ENCODE results near the gene ELFN2. TPM values are rescaled to one million over a fixed set of nuclear protein-coding genes. Genes with fewer than 3 reads are reported as not detected.
A peak's percentile ranks its signal among the peaks of the same experiment; 100 is the strongest.

Gene ELFN2
- total RNA-seq, 1 donor from 2014 or later, result 4.2 TPM

DNA sequence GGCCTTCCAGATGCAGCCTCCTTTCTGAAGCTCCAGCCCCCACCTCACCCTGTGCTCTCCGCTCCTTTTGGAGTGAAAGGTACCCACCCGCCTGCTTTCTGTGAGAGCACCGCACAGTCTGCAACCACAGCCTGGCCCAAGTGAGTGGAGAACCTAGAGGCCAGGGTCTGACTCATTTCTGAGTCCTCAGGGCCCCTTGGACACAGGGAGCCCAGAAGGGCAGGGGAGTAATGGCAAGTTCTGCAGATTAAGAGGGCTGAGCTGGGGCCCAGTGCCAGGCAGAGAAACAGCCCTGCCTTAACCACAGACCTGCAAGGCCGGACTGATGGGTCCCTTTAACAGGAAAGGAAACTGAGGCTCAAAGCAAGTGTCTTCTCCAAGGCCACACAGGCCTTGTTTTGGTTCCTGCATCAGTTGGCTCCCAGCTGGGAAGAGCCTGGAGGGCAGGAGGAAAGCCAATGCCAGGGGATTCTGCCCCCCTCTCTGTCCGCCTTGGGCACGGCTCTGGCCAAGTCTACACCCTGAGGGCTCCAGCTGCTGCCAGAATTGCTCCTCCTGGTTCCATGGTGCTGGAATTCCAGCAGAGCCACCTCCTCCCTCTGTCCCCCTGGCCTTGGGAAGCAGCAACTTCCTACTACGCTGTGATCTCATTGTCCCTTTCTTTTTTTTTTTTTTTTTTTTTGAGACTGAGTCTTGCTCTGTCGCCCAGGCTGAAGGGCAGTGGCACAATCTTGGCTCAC, 89.9 kb downstream of the ELFN2 start:
- no peaks in the 10 kb centered on the region for H3K9me3 Mint-ChIP-seq
- peaks cover 96% of the 10 kb centered on the region for H3K27me3 Mint-ChIP-seq (ENCODE audit: low read depth)
- no peak overlapping the region for H3K27ac Mint-ChIP-seq
- no peaks in the 10 kb centered on the region for H3K36me3 Mint-ChIP-seq
- no peak overlapping the region for H3K4me3 Mint-ChIP-seq
- no peak for TF ChIP-seq CTCF (IDR thresholded peaks at IDR 0.05; ENCODE audit: unreplicated experiment)
- DNase-seq (ENCODE audit: low spot score in 2 of 2, unreplicated experiment in 2 of 2), result no peak
- H3K4me1 Mint-ChIP-seq, result peaks cover 9% of the 10 kb centered on the region

GRCh38 chr22:37336579-37336978, 90.7 kb downstream of the ELFN2 start:
- no peaks in the 10 kb centered on the region for H3K36me3 Mint-ChIP-seq
- H3K4me3 Mint-ChIP-seq, result no peak overlapping the region
- TF ChIP-seq CTCF (IDR thresholded peaks at IDR 0.05; ENCODE audit: unreplicated experiment), result no peak
- DNase-seq (ENCODE audit: low spot score in 2 of 2, unreplicated experiment in 2 of 2), result no peak
- H3K4me1 Mint-ChIP-seq, result peaks cover 9% of the 10 kb centered on the region
- no peaks in the 10 kb centered on the region for H3K9me3 Mint-ChIP-seq
- H3K27ac Mint-ChIP-seq, result no peak overlapping the region
- peaks cover 96% of the 10 kb centered on the region for H3K27me3 Mint-ChIP-seq (ENCODE audit: low read depth)

GRCh38 chr22:37335806-37336199, 91.5 kb downstream of the ELFN2 start:
- no peak for TF ChIP-seq CTCF (IDR thresholded peaks at IDR 0.05; ENCODE audit: unreplicated experiment)
- peaks cover 9% of the 10 kb centered on the region for H3K4me1 Mint-ChIP-seq
- no peaks in the 10 kb centered on the region for H3K9me3 Mint-ChIP-seq
- H3K36me3 Mint-ChIP-seq, result no peaks in the 10 kb centered on the region
- H3K4me3 Mint-ChIP-seq, result no peak overlapping the region
- DNase-seq (ENCODE audit: low spot score in 2 of 2, unreplicated experiment in 2 of 2), result no peak
- peaks cover 95% of the 10 kb centered on the region for H3K27me3 Mint-ChIP-seq (ENCODE audit: low read depth)
- H3K27ac Mint-ChIP-seq, result no peak overlapping the region

DNA sequence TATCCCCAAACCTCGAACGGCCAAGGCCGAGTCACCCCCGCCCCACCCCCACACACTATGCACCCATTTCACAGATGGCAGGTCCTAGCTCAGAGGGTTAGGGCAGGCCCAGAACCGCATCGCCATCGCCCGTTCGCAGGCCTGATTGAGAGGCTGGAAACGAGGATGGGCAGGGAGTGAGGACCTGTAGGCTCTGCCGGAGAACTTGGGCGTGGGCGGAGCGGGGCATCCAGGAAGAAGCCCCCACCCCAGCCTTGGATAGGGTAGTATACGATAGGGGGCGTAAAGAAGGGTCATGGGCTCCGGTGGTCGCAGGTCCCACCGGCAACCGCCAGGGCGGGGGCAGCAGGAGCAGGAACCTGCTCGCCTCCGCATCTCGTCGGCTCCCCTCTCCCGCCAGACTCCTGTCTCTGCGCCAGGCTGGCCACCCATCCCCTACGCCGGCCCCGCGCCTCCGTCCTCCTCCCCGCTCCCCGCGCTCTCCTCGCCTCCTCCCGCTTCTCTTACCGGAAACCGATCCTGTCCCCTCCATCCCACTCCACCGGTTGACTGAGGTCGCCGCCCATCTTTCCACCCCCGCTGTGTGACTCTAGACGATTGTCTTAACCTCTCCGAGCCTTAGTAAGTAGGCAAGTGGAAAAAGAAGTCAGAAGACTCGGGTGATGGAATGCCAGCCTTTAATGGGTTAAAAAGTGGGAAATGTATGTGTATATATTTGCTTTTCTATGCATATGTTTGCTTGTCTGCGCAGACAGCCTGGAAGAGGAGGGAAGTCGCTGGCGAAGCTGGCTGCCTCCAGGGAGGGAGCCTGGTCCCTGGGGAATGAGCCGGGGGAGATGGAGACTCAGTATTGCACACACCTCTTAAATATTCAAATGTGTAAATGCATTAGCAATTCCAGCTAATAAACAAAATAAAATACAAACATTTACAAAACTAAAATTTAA, 92.1 kb downstream of the ELFN2 start:
- Mint-ChIP-seq H3K9me3 (no peaks in the 10 kb centered on the region), H3K4me1 (peaks cover 9% of the 10 kb centered on the region), H3K36me3 (no peaks in the 10 kb centered on the region), H3K27me3 (ENCODE audit: low read depth) (peaks cover 94% of the 10 kb centered on the region), H3K27ac (no peak overlapping the region), H3K4me3 (peak overlapping the region; percentile 16)
- no peak for DNase-seq (ENCODE audit: low spot score in 2 of 2, unreplicated experiment in 2 of 2)
- TF ChIP-seq CTCF (IDR thresholded peaks at IDR 0.05; ENCODE audit: unreplicated experiment), result no peak

GRCh38 chr22:37334461-37334858, 92.8 kb downstream of the ELFN2 start:
- Mint-ChIP-seq H3K36me3 (no peaks in the 10 kb centered on the region), H3K27ac (no peak overlapping the region), H3K4me1 (peaks cover 9% of the 10 kb centered on the region), H3K27me3 (ENCODE audit: low read depth) (peaks cover 96% of the 10 kb centered on the region), H3K4me3 (no peak overlapping the region), H3K9me3 (no peaks in the 10 kb centered on the region)
- no peak for TF ChIP-seq CTCF (IDR thresholded peaks at IDR 0.05; ENCODE audit: unreplicated experiment)
- DNase-seq (ENCODE audit: low spot score in 2 of 2, unreplicated experiment in 2 of 2), result no peak

All from mesothelial cell of epicardium (in vitro differentiated cells).